TTC549 (cell line): ENCODE data around the gene SCGB2B2.
"Not testable (repeated sequence)": the region's sequence is repeated elsewhere in the genome, so short reads cannot be mapped to it uniquely, and the experiment has no call there.

Experiments used
- FAIRE-seq: peaks from 2 replicates; lab custom pipeline; 2012; peaks lifted over from hg19 to GRCh38; lab: Jason Lieb, UNC

The SCGB2B2 gene

GRCh38 chr19:34676697-34677385, at the start of gene SCGB2B2:
TSS of gene SCGB2B2 (minus strand) at chr19:34677159. CDS start at chr19:34594563, 82,596 bp downstream.
- no peak for FAIRE-seq

GRCh38 chr19:34725400-34725799, 48.4 kb upstream of the SCGB2B2 start:
- no peak for FAIRE-seq

- FAIRE-seq, result no peak
These were observed 45.4 kb upstream of the SCGB2B2 start for GRCh38 chr19:34722353-34722752.

- no peak for FAIRE-seq
These were observed 38.4 kb upstream of the SCGB2B2 start for GRCh38 chr19:34715357-34715756.

GRCh38 chr19:34713262-34713637, 36.3 kb upstream of the SCGB2B2 start:
- FAIRE-seq, result no peak

- FAIRE-seq, result peak; percentile 87
These were observed 35.7 kb upstream of the SCGB2B2 start for GRCh38 chr19:34712395-34713261.

GRCh38 chr19:34711890-34712289, 34.9 kb upstream of the SCGB2B2 start:
- FAIRE-seq, result no peak

- FAIRE-seq, result no peak
These were observed 30.7 kb upstream of the SCGB2B2 start for GRCh38 chr19:34707661-34708060.

- no peak for FAIRE-seq
These were observed 15.6 kb upstream of the SCGB2B2 start for GRCh38 chr19:34692549-34692948.

- no peak for FAIRE-seq
These were observed 13.4 kb upstream of the SCGB2B2 start for GRCh38 chr19:34690372-34690771.

- FAIRE-seq, result no peak
These were observed 11.6 kb upstream of the SCGB2B2 start for GRCh38 chr19:34688592-34688991.

GRCh38 chr19:34687348-34687747, 10.4 kb upstream of the SCGB2B2 start:
- FAIRE-seq, result no peak

- FAIRE-seq, result no peak
These were observed 9.5 kb upstream of the SCGB2B2 start for GRCh38 chr19:34686455-34686854.

GRCh38 chr19:34685266-34685665, 8.3 kb upstream of the SCGB2B2 start:
- FAIRE-seq, result not testable (repeated sequence)

GRCh38 chr19:34681478-34681877, 4.5 kb upstream of the SCGB2B2 start:
- FAIRE-seq, result no peak

GRCh38 chr19:34678421-34678820, 1.5 kb upstream of the SCGB2B2 start:
- no peak for FAIRE-seq

GRCh38 chr19:34678085-34678412, 1.1 kb upstream of the SCGB2B2 start:
- FAIRE-seq, result no peak

GRCh38 chr19:34677386-34678084, 576 bp upstream of the SCGB2B2 start, which contains the start of gene ZNF302:
TSS of gene ZNF302 (plus strand) at chr19:34677678. CDS start at chr19:34678805, 1,127 bp downstream.
- peak; percentile 74 for FAIRE-seq

GRCh38 chr19:34675919-34676318, 1.0 kb downstream of the SCGB2B2 start:
- no peak for FAIRE-seq

- FAIRE-seq, result no peak
These were observed 1.7 kb downstream of the SCGB2B2 start for GRCh38 chr19:34675250-34675649.

- no peak for FAIRE-seq
These were observed 3.4 kb downstream of the SCGB2B2 start for GRCh38 chr19:34673590-34673989.

- no peak for FAIRE-seq
These were observed 5.0 kb downstream of the SCGB2B2 start for GRCh38 chr19:34671972-34672371.

- no peak for FAIRE-seq
These were observed 7.7 kb downstream of the SCGB2B2 start for GRCh38 chr19:34669305-34669704.
